GM21529 (cell line): ENCODE measurements around the gene DDAH2.

Experiments used
- ATAC-seq: cut with Tn5 transposase; IDR thresholded peaks from one replicate; pipeline ENCODE4 v1.9.1; 2021; ENCODE audit not compliant: unreplicated experiment

DDAH2 gene

DNA sequence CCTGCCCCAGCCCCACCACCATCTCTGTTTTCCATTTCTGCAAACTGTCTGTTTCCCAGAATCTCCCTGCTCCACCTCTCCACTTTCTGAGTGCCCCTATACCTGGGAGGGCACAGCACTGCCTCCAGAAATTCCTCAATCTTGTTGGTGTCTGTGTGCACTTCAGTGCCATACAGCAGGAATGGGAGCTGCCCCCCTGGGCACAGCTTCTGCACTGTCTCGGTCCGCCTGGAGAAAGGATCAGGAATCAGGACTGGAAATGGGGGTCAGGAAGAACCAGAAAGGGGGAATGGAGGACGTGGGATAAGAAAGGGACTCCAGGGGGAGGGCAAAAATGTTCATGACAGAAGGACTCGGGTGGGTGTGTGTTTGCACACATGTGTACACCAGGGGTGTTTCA is 4.6 kb upstream of the DDAH2 start:
- ATAC-seq = no peak

DNA sequence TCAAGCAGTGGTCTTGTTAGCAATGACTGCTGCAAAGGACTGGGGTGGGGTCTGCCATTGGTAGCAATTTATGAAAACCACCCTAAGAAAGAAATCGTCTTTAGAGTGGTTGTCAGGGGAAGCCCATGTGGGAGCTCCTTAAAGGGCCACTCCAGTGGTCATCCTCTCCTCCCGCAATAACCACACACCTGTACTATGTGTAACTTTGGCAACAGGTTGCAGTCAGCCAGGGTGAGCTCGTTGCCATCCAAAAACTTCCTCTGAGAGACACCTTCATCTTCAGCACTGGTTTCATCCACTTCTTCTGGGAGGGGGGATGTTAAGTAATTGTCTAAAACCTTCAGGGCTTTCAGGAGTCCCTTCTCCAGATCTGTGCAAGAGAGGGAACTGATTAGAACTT is 2.9 kb upstream of the DDAH2 start:
- ATAC-seq = no peak

DNA sequence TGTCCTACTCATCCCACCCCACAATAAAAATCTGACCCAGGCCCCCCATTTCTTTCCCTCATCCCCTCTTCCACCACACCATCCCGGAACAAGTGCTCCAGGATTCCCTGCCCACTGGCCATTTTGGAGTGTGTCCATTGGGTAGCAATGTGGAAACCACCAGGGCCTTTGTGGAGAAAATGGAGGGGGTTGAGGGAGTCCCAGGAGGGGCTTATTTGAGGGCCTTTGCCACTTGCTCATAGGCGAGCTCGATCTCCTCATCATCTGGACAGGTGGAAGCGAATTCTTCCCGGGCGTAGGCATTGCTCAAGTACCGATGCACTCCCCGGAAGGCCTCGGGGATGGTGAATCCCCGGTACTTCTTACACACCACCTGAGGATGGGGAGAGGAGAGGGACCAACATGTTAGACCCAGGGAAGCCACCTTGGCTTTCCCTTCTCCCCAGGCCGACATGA is 1.6 kb upstream of the DDAH2 start:
- ATAC-seq = no peak

DNA sequence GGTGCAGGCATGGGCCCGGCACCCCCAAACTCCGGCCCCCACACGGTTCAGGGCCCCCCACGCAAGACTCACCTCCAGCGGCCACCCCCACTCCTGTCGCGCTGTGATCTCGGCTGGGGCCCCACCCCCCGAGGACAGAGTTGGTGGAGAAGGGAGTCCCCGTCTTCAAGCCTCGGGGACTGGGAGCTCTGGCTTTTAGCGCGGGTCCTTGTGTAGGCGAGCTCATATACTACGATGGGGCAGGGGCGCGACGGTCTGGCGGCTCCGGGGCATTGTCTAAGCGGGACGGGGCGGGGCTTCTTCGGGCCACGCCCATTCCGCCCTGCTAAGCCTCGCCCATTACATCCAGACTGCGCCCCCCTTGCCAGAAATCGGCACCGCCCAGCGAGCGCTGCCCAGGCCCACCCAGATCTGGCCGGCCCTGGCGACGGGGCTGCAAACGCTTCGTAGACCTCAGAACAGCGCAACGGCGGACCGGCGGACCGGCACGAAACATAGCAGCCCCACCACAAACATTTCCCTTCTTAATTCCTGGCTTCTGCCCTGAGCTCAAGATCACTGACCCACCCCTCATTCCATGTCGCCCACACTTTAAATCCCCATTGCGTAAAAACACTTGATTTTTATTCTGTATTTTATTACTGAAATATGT is 1.0 kb upstream of the DDAH2 start:
- ATAC-seq = peak; percentile 47

DNA sequence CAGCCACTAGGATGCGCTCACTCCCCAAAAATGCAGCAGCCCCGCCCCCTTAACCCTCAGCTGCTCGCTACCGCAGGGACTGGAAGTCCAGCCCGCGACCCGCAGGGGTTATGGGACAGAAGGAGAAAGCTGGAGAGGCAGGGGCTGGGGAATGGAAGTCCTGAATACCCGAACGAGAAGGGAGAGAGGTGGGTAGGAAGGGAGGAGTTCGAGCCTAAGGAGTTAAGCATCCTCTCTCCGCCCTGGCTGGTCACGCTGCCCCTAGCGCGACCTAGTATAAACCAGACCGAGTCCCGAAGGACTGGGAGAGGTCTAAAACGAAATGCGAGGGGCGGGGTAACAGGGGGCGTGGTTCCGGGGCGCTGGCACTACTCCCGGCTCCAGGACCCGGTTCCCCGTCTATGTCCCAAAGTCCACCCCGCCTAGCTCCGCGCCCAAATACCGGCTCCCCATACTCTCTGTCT is 448 bp upstream of the DDAH2 start:
- ATAC-seq = peak; percentile 46

DNA sequence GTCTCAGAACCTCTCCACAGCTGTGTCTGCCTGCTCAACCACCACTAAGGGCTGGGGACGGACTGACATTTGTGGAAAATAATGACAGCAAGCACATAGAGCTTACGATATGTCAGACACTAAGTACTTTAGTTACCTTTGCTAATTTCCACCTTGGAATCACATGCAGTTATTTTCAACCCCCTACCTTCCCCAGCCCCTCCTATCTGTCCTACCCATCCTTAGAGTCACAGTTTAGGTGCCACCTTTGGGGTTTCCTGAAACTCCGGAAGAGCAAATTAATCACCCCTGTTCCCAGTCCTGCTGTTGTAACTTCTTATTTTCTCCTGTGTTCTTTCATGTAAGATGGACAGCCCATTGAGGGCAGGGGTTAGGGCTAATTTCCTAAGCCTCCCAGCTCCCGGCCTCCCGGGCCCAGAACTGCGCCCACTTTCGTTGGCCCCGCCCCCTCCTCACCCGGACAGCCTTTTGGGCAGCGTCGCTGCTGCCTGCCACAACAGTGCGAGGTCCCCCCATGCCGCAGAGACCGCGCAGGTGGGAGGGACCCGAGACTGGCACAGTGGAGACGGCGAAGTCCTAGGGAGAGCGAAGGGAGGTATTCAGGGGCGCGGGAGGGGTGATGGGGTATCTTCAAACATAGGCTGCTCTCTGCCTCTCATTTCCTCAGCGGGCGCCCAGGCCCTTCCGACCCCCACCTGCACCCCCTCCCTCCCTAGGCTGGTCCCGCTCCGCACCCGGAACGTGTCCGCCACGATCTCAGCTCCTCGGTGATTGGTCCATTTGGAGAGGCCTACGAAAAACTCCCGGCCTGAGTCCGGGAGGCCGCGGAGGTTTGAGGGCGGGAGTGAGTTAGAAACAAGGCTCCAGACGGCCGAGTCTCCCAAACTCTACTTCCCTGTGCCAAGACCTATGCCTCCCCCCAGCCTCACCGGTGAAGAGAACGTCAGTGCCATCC is 1.1 kb downstream of the DDAH2 start:
- ATAC-seq = no peak

DNA sequence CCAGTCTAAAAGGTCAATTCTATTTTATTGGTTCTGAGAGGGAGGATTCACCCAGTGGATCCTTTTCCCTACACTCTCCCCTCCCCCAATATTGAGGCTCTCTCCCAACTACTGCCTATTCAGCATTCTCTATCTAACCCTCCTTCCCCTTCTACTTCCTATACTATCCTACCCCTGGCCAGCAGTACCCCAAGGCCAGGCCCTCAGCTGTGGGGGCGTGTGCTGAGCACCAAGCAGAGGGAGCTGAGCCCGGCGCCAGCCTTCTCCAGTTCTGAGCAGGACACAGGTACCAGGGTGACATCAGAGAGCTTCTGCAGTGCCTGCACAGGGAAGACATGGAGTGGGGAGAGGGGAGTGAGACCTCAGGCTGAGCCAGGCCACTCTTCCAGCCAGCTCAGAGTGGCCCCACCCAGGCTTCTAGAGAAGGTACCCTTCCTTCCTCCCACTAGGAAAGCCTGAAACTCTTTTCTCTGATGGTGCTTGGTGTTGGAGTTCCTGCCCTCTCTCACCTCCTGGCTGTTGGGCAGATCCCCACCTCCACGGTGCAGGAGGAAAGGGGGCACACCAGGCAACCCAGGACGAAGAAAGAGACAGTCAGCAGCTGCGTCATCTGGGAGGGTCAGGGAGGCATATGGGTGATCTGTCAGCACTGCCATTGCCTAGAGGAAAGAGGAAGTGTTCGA is 1.9 kb downstream of the DDAH2 start:
- ATAC-seq = peak; percentile 43

DNA sequence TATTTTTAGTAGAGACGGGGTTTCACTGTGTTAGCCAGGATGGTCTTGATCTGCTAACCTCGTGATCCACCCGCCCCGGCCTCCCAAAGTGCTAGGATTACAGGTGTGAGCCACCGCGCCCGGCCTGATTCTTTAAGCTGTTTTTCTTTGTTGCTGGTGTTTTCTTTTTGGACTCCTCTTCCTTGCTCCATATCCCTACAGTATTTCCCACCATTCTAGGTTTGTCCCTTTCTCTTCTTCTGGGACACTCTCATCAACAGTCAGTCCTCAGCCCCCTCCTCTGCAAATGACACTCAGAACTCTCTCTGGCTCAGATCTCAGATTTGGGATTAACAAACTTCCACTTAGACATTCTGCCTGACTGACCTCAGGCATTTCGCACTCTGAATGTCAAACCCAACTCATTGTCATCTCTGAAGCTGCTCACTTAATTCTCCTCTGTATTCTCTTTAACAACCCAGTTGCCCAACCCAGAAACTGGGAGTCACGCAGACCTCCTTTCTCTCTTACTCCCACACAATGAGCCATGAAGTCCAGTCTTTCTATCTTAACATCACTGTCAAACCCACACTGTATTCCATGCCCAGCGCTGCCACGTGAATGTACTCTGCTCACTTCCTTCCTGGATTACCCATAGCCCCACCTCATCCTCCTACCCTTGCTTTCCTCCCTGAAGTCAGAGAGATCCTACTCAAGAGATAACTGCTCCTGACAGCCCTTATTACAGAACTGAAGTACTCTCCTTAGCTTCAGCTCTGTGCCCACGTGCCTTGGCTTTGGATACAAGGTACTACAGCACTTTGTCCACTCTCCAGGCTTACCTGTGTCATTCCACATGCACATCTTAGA is 3.4 kb downstream of the DDAH2 start:
- ATAC-seq = no peak

DNA sequence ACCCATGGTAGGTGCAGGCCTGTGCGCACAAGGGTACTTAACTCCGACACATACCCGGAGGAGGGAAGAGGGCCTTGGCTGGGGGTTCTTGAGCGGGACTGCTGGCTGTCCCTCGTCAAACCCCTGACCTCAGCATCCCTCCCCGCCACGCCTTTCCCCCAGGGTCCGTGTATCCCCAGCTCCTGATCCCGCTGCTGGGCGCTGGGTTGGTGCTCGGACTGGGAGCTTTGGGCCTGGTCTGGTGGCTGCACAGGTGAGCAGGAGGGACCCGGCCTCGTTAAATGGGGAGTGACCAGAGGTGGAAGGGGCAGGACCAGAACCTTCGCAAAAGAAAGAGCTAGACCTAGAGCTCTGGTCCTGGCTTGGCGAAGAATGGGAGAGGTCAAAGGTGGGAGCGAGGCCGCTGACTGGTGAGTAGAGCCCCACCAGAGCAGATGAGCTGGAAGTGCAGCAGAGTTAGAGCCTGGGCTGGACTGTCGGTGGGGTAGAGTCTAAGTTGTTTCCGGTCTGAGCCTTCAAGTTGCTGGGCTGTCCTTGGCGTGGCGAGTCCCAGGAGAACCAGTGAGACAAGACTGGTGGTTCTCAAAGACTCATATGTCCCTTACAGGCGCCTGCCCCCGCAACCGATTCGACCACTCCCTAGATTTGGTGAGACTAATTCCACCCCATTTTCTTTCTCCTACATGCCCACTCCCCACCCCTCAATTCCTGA is 5.0 kb downstream of the DDAH2 start:
- no peak for ATAC-seq

DNA sequence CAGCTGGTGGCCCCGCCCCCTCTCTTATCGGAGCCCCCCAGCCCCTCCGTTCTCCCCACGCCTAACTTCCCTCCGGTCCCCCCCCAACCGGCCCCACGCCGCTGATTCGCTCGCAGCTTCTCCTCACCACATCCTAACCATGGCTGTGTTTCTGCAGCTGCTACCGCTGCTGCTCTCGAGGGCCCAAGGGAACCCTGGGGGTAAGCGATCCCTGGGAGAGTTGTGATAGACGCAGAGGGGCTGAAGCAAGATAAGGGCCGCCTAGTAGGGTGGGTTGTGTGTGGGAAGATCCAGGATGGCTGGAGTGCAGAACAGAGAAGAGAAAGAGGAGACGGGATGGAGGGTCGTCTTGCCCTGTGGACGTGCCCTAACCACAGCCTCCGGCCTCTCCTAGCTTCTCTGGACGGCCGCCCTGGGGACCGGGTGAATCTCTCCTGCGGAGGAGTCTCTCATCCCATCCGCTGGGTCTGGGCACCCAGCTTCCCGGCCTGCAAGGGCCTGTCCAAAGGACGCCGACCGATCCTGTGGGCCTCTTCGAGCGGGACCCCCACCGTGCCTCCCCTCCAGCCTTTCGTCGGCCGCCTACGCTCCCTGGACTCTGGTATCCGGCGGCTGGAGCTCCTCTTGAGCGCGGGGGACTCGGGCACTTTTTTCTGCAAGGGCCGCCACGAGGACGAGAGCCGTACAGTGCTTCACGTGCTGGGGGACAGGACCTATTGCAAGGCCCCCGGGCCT is 5.7 kb downstream of the DDAH2 start, which contains the start of gene MPIG6B:
Gene MPIG6B (plus strand): TSS at position 129 of the 735 bp plus-strand sequence. CDS start 11 bp downstream, at position 140.
- no peak for ATAC-seq

DNA sequence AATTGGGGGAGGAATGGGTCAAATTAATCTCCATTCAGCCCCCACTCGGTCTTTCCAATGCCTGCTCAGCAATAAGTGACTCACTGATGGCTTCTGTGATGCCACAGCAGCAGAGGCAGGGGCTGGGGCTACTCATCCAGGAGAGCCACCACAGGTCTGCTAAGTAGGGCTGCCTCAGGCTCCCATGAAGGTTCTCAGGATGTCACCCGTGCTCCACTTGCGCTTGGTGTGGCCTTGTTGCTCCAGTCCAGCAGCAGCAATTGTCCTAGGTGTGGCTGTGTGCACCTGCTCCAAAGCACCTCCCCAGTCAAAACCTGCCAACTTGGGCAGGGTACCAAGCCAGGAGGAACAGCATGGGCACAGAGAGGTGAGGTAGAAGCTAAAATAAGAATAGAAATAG is 6.9 kb downstream of the DDAH2 start:
- ATAC-seq = no peak

DNA sequence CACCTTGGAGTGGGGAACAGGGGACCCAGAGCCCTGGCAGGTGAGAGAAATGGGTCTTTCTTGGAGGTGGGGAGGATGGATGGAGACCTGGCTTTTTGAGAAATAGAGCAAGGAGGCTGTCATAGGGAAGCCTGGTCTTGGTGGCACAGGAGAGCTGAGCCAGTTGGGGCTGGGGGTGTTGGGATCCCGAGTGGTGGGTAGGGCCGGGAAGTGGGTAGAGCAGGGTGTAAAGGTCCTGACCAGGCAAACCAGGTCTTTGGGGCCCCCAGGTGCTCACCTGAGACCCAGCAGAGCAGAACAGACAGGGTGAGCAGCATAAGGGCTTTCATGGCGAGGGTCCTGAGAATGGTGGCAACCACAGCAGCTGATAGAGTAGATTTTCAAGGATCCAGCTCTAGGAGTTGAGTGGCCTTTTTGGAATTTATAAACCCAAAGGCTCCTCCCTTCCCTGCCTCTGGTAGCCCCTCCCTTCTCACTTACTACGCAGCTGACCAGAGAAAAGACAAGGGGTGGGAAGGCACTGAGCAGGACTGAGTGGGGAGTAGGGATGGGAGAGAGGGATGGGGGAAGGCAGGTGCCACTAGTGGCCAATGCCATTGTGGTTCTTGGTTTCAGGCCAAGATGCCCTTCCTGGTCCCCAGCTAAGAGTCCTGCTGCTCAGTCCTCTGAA is 7.6 kb downstream of the DDAH2 start, which contains the start of gene LY6G6C:
Gene LY6G6C (minus strand): TSS at position 396 of the 670 bp plus-strand sequence. CDS start 67 bp downstream, at position 329.
- no peak for ATAC-seq

DNA sequence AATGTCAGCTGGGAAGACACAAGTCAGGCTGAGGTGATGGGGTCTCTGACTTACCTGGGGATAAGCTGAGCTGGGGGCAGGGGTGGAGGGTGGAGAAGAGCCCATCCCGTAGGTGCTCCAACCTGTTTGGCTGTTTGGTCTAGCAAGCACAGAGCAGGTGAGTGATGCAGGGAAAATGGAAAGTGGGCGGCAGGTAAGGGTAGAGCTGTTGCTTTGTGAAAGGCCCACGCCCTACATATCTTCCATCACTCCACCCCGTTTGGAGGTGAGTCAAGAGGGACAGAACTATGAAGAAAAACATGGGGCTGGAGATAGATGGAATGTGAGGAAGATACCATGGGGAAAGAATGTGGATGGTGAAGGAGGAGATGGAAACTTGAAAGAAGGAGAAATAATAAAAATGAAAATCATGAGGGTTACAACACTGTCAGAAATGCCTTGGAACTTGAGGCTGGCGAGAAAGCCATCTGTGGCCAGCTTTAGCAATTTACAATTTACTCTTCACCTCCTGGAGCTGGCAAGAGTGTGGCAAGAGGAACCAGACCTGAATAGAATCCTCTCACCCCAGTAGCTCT is 8.8 kb downstream of the DDAH2 start:
- ATAC-seq = no peak

DNA sequence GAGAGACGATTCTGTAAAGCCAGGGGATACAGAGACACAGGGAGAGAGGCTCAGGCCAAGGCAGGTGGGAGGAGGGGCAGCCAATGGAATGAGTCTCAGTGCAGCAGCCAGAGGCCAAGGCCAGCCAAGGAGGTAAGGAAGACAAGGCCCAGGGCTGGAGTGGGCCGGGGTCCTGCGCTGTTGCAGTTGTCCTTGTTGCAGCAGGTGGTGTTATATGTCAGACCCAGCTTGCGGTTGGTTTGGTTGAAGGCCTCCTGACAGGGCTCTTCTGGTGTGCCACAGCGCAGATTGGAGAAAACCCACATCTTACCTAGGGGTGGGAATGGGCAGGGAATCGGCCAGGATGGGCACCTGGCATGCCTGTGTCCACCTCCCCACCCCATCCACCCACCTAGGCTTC is 10.1 kb downstream of the DDAH2 start:
- no peak for ATAC-seq

DNA sequence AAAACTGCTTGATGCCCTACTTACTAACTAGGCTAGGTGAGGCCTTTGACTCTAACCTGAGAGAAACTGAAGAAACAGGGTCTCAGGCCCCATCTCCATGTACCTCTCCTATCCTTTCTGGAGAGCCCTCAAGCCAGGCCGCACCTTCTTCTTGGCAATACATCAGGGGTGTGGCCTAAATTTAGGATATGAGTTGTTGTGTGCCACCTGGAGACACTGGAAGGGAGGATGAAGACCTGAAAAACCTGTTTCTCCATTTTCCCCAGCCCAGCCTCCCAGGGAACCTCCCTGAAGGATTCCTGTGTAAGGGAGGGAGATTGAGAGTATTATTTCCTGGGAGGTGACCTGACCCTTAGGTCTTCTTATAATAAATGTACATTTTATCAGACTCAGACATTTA is 10.8 kb downstream of the DDAH2 start:
- no peak for ATAC-seq

DNA sequence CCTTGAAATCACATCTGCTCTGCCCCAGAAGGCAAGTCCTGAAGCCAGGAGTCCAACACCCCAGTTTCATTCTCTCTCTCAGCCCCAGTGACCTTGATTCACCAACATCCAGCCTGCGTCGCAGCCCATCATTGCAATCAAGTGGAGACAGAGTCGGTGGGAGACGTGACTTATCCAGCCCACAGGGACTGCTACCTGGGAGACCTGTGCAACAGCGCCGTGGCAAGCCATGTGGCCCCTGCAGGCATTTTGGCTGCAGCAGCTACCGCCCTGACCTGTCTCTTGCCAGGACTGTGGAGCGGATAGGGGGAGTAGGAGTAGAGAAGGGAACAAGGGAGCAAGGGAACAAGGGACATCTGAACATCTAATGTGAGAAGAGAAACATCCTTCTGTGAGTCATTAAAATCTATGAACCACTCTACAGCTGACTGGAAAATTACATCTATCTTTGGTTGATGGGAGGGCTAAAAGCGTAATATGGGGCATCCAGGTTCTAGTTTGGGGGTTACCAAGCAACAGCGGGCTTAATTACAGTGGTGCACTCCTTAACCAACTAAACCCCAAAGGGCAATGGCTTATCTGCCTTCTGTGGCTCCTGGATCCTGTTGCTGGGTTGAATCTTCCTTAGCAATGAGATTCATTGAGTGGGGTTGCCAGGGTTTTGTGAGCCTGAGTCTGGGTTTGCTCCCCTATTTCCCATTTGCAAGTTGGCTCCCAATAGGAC is 11.4 kb downstream of the DDAH2 start:
- no peak for ATAC-seq
